K562 (cell line): ENCODE measurements around the gene TRPM4. TPM values are rescaled to one million over a fixed set of nuclear protein-coding genes. Genes with fewer than 3 reads are reported as not detected.
A peak's percentile ranks its signal among the peaks of the same experiment; 100 is the strongest.

Source experiments
- ATAC-seq: fragments of 200-7000 bp; cut with Tn5 transposase; 3 replicates; pipeline ENCODE4 v1.9.1; 2020; ENCODE audit warnings: moderate library complexity
- BruUV-seq: library from RNA; stranded (reverse); fragments of 400-500 nt; replicated peaks from 2 replicates; lab custom pipeline; 2021; lab: Mats Ljungman, UMichigan
- CTCF ChIA-PET: fragments of 300-600 bp; formaldehyde crosslinking; extraction: SDS; loops from one replicate; lab custom pipeline; 2021; ENCODE audit warnings: low intra/inter-chr PET ratio; lab: Yijun Ruan, JAX
- POLR2A ChIA-PET: fragments of 300-600, 350-650 bp; sonication (Branson Sonifier 250); formaldehyde crosslinking; extraction: SDS; loops from one replicate; lab custom pipeline; 2021; ENCODE audit warnings: antibody characterized with exemption, inconsistent platforms; lab: Yijun Ruan, JAX
- DNase-seq, 4 experiments: peaks; one replicate each; pipeline versions ENCODE4 v3.0.0 to v3.0.0-alpha.2; 2011 to 2018; ENCODE audit warnings: low spot score in 3 of 4, mixed read lengths in 3 of 4; ENCODE audit errors: extremely low read depth in 1 of 4
- FAIRE-seq: peaks from 2 replicates; lab custom pipeline; 2011; peaks lifted over from hg19 to GRCh38; lab: Jason Lieb, UNC
- H2AFZ ChIP-seq: 2 replicates; pipeline ENCODE4 v1.6.0; 2011; ENCODE audit warnings: low read depth, low read length, control low read depth, inconsistent platforms
- H3K27ac ChIP-seq: fragments of 200-600 bp; 3 replicates; pipeline ENCODE4 v1.8.0; 2011; ENCODE audit warnings: low read depth, mild to moderate bottlenecking, control low read depth, inconsistent platforms, low read length, moderate library complexity, mixed read lengths; ENCODE audit errors: extremely low read depth
- H3K27me3 ChIP-seq, 2 experiments: fragments of 300-600 bp in 1 of 2; 2 replicates in 1 of 2; 3 replicates in 1 of 2; pipeline versions ENCODE4 v1.6.0 to v1.8.0; 2011; ENCODE audit warnings: inconsistent platforms in 2 of 2, low read length in 2 of 2, mild to moderate bottlenecking in 1 of 2, mixed read lengths in 1 of 2, moderate library complexity in 1 of 2; ENCODE audit not compliant: control insufficient read depth in 2 of 2, insufficient read depth in 2 of 2
- H3K36me3 ChIP-seq: fragments of 300-600 bp; 3 replicates; pipeline ENCODE4 v1.8.0; 2011; ENCODE audit warnings: mild to moderate bottlenecking, low read length, inconsistent platforms; ENCODE audit not compliant: control insufficient read depth, insufficient read depth
- H3K4me1 ChIP-seq, 2 experiments: fragments of 200-600 bp in 1 of 2; replicated peaks in 1 of 2; 2 replicates in 1 of 2; 3 replicates in 1 of 2; pipeline versions ENCODE4 v1.5.1 to v1.8.0; 2011; ENCODE audit warnings: inconsistent platforms in 2 of 2, low read length in 2 of 2, mild to moderate bottlenecking in 1 of 2, mixed read lengths in 1 of 2, moderate library complexity in 1 of 2; ENCODE audit not compliant: control insufficient read depth in 2 of 2, insufficient read depth in 2 of 2
- H3K4me2 ChIP-seq: 2 replicates; pipeline ENCODE4 v1.6.1; 2011; ENCODE audit warnings: low read length, control low read depth, inconsistent platforms, mixed read lengths; ENCODE audit not compliant: insufficient read depth
- H3K4me3 ChIP-seq: fragments of 200-600 bp; sonication (generic), shearing (Covaris generic); 2 replicates; pipeline ENCODE4 v1.5.1; 2016; ENCODE audit warnings: control low read depth, inconsistent platforms
- H3K79me2 ChIP-seq: fragments of 200-600 bp; 3 replicates; pipeline ENCODE4 v1.8.0; 2011; ENCODE audit warnings: low read length, inconsistent platforms; ENCODE audit not compliant: control insufficient read depth, insufficient read depth
- H3K9ac ChIP-seq, 2 experiments: 2 replicates each; pipeline versions ENCODE4 v1.6.0 to v1.6.1; 2011; ENCODE audit warnings: low read depth in 2 of 2, low read length in 2 of 2, control low read depth in 1 of 2, inconsistent platforms in 1 of 2, mild to moderate bottlenecking in 1 of 2, mixed read lengths in 1 of 2; ENCODE audit not compliant: insufficient read depth in 1 of 2
- H3K9me1 ChIP-seq: one replicate; pipeline ENCODE4 v1.6.0; 2011; ENCODE audit warnings: inconsistent platforms, mild to moderate bottlenecking, low read length, moderate library complexity; ENCODE audit not compliant: control insufficient read depth, insufficient read depth
- H3K9me3 ChIP-seq: replicated peaks from 2 replicates; pipeline ENCODE4 v1.5.1; 2011; ENCODE audit warnings: low read depth, low read length, inconsistent platforms; ENCODE audit not compliant: control insufficient read depth, insufficient read depth
- H4K20me1 ChIP-seq: replicated peaks from 2 replicates; pipeline ENCODE4 v1.6.1; 2011; ENCODE audit warnings: low read length, inconsistent platforms, mixed read lengths; ENCODE audit not compliant: control insufficient read depth, insufficient read depth
- BHLHE40 ChIP-seq: IDR thresholded peaks from 2 replicates; pipeline ENCODE4 v1.6.1; 2011; ENCODE audit warnings: low read length, improper control_type of control experiment
- CBX3 ChIP-seq, 2 experiments: IDR thresholded peaks; 1 replicate in 1 of 2; 2 replicates in 1 of 2; pipeline ENCODE4 v1.6.1; 2012; ENCODE audit warnings: inconsistent platforms in 2 of 2, low read length in 2 of 2, borderline replicate concordance in 1 of 2, control low read depth in 1 of 2
- CGGBP1 ChIP-seq: fragments of 250-450 bp; sonication (Bioruptor Pico); IDR thresholded peaks from 2 replicates; pipeline ENCODE4 v1.9.0; 2021; ENCODE audit warnings: mild to moderate bottlenecking
- CREB3L1 ChIP-seq: fragments of 450-650 bp; IDR thresholded peaks from 2 replicates; pipeline ENCODE4 v1.6.1; 2014; ENCODE audit warnings: low read depth, mild to moderate bottlenecking, moderate library complexity, borderline replicate concordance
- CTCF ChIP-seq, 3 experiments: IDR thresholded peaks in 2 of 3; conservative IDR thresholded peaks in 1 of 3; 2 replicates each; pipeline ENCODE4 v1.5.1; 2011 to 2012; ENCODE audit warnings: low read length in 3 of 3, mild to moderate bottlenecking in 3 of 3, control low read depth in 2 of 3, improper control_type of control experiment in 1 of 3, inconsistent platforms in 1 of 3, low read depth in 1 of 3, mixed read lengths in 1 of 3, moderate library complexity in 1 of 3; ENCODE audit not compliant: insufficient read depth in 2 of 3
- DACH1 ChIP-seq: fragments of 450-650 bp; IDR thresholded peaks from 2 replicates; pipeline ENCODE4 v1.6.1; 2018; ENCODE audit not compliant: partially characterized antibody
- ELF4 ChIP-seq: fragments of 450-650 bp; formaldehyde crosslinking; IDR thresholded peaks from 2 replicates; pipeline ENCODE4 v1.4.0; 2022; ENCODE audit warnings: missing genetic modification characterization
- MYC ChIP-seq, 2 experiments: fragments of 250-450 bp in 1 of 2; sonication (Bioruptor Pico) in 1 of 2; IDR thresholded peaks; 2 replicates each; pipeline versions ENCODE4 v1.5.1 to v1.6.1; 2012 to 2021; ENCODE audit warnings: low read depth in 2 of 2, borderline replicate concordance in 1 of 2, improper control_type of control experiment in 1 of 2, low read length in 1 of 2, mild to moderate bottlenecking in 1 of 2, moderate library complexity in 1 of 2
- NBN ChIP-seq: fragments of 450-650 bp; IDR thresholded peaks from 2 replicates; pipeline ENCODE4 v1.6.1; 2016; ENCODE audit warnings: low read depth, mild to moderate bottlenecking
- PML ChIP-seq: IDR thresholded peaks from 2 replicates; pipeline ENCODE4 v1.6.1; 2012; ENCODE audit warnings: low read length, inconsistent platforms
- SAFB2 ChIP-seq: fragments of 200-400 bp; formaldehyde crosslinking; IDR thresholded peaks from 2 replicates; pipeline ENCODE4 v1.6.1; 2018; ENCODE audit warnings: borderline replicate concordance, low read length, low read depth, moderate library complexity; ENCODE audit not compliant: severe bottlenecking
- SMC3 ChIP-seq: conservative IDR thresholded peaks from 2 replicates; pipeline ENCODE4 v1.6.1; 2011; ENCODE audit warnings: low read depth, low read length, improper control_type of control experiment; ENCODE audit not compliant: insufficient read depth
- SOX6 ChIP-seq: fragments of 450-650 bp; IDR thresholded peaks from 2 replicates; pipeline ENCODE4 v1.6.1; 2014; ENCODE audit warnings: mild to moderate bottlenecking
- YY1 ChIP-seq, 3 experiments: IDR thresholded peaks; 2 replicates each; pipeline ENCODE4 v1.6.1; 2011; ENCODE audit warnings: low read length in 2 of 3, mild to moderate bottlenecking in 2 of 3, moderate library complexity in 2 of 3, borderline replicate concordance in 1 of 3, control low read depth in 1 of 3, low read depth in 1 of 3; ENCODE audit not compliant: insufficient read depth in 3 of 3, insufficient replicate concordance in 2 of 3, control insufficient read depth in 1 of 3, insufficient read length in 1 of 3; ENCODE audit errors: extremely low read depth in 1 of 3
- ZNF408 ChIP-seq: fragments of 250-450 bp; sonication (Bioruptor Pico); IDR thresholded peaks from 2 replicates; pipeline ENCODE4 v1.4.0; 2020; ENCODE audit warnings: low read depth, mild to moderate bottlenecking, moderate library complexity
- ZNF449 ChIP-seq: fragments of 250-450 bp; sonication (Bioruptor Pico); IDR thresholded peaks from 2 replicates; pipeline ENCODE4 v1.8.0; 2022; ENCODE audit warnings: moderate library complexity, mild to moderate bottlenecking, inconsistent platforms
- WGBS: fragments of 100-300 bp; shearing (Covaris generic); methylation state at CpG from one replicate; pipeline ENCODE4 v1.1.6; 2016; ENCODE audit warnings: low coverage, mixed read lengths; ENCODE audit not compliant: insufficient coverage; ENCODE audit errors: missing lambda C conversion rate; 5-methylcytosine and 5-hydroxymethylcytosine counted together
- in situ Hi-C: fragments of 300-500 bp; cut with MboI; formaldehyde crosslinking; loops from 4 replicates; pipeline ENCODE4 v1.15.0; 2018; ENCODE audit warnings: inconsistent platforms, mixed read lengths
- intact Hi-C: fragments of 100-400 bp; cut with micrococcal nuclease; formaldehyde crosslinking; loops from 2 replicates; pipeline ENCODE4 v1.14.2; 2022
- polyA plus RNA-seq, 8 experiments: library from polyadenylated mRNA; depleted of rRNA in 4 of 8; stranded (reverse) in 5 of 8; unstranded in 3 of 8; fragments of >200 nt; fragmentation: Nextera tagmentation in 2 of 8; fragmentation: Illumina TruSeq in 1 of 8; extraction: Ambion mirVana in 2 of 8; extraction: Trizol in 1 of 8; gene quantifications; 2 replicates each; pipeline versions ENCODE4 v1.2.1 to v1.2.3, GENCODE V29; 2011 to 2014; ENCODE audit warnings: inconsistent platforms in 1 of 8, missing spikeins in 1 of 8
- total RNA-seq, 7 experiments: library from RNA; depleted of rRNA in 6 of 7; stranded (reverse); fragments of >200 nt in 6 of 7; fragmentation: Illumina TruSeq in 2 of 7; extraction: Trizol in 2 of 7; gene quantifications; 2 replicates each; pipeline versions ENCODE4 v1.2.1 to v1.2.3, GENCODE V29; 2011 to 2021; ENCODE audit warnings: low replicate concordance in 1 of 7

Gene TRPM4
- total and polyA plus RNA-seq, 9 of the 15 experiments (the other 6 are each of a cell fraction or from before 2014, with no cell fraction given): 6.5 to 45.4 (median 15.2) TPM

- Histone ChIP-seq H3K9me1 (no peaks in the 10 kb centered on the region), H3K9me3 (no peaks in the 10 kb centered on the region), H3K27me3 (peaks cover 7 to 12% of the 10 kb centered on the region in 2 experiments; a peak in 3 of 5 replicates), H3K79me2 (no peaks in the 10 kb centered on the region; the same call in 2 of the 3 replicates), H3K4me3 (no peak overlapping the region), H2AFZ (no peak overlapping the region), H3K27ac (no peak overlapping the region), H3K9ac (no peak overlapping the region), H4K20me1 (no peaks in the 10 kb centered on the region), H3K4me2 (no peak overlapping the region), H3K36me3 (peaks cover 11% of the 10 kb centered on the region; the same call in 2 of the 3 replicates), H3K4me1 (peaks cover 3 to 19% of the 10 kb centered on the region in 2 experiments; a peak in 4 of 5 replicates)
- BruUV-seq: no TSS peak
- FAIRE-seq (peak; percentile 80), DNase-seq (peak; percentile 69 to 86 (median 76)), ATAC-seq (peak; percentile 58)
- in situ Hi-C loops (no loop called here), intact Hi-C loops (no loop called here)
- WGBS: 34% methylated on average over 10 of the region's 13 CpGs
- ChIA-PET POLR2A (interaction anchor here (1.1 kb wide), 1 partner anchor 15 kb away, joined by 3 read pairs; no protein-coding TSS in a partner anchor), CTCF (interaction anchor here (0.5 kb wide), 1 partner anchor 259 kb away, joined by 3 read pairs; no protein-coding TSS in a partner anchor)
- TF ChIP-seq YY1 (IDR thresholded peaks at IDR 0.05; ENCODE audit: borderline replicate concordance in 1 of 3, control insufficient read depth in 1 of 3, extremely low read depth in 1 of 3, insufficient read depth in 3 of 3, insufficient read length in 1 of 3, insufficient replicate concordance in 2 of 3, low read depth in 1 of 3, low read length in 2 of 3) (peak in 1 of 3 experiments; percentile 74), DACH1 (peak; percentile 47), PML (no peak), NBN (no peak), BHLHE40 (0 out of 2 replicates have a peak, but pooled peaks have one; percentile 11), SMC3 (0 out of 2 replicates have a peak, but pooled peaks have one; percentile 6), ELF4 (CRISPR knock-in tag) (no peak), ZNF449 (CRISPR knock-in tag) (no peak), CTCF (IDR thresholded peaks at IDR 0.05 in 2 of 3, conservative IDR thresholded peaks at IDR 0.05 in 1 of 3; ENCODE audit: insufficient read depth in 2 of 3, low read depth in 1 of 3, low read length in 3 of 3) (peak; percentile 67 to 74 (median 68)), SOX6 (no peak), MYC (IDR thresholded peaks at IDR 0.05; ENCODE audit: low read depth, low read length) (peak; percentile 73), MYC (CRISPR knock-in tag; IDR thresholded peaks at IDR 0.05; ENCODE audit: borderline replicate concordance, low read depth) (no peak), SAFB2 (no peak), CGGBP1 (no peak), CBX3 (IDR thresholded peaks at IDR 0.05; ENCODE audit: borderline replicate concordance in 1 of 2, low read length in 2 of 2) (peak in 1 of 2 experiments; percentile 61; a peak in 1 of 3 replicates), ZNF408 (CRISPR knock-in tag) (no peak), CREB3L1 (0 out of 2 replicates have a peak, but pooled peaks have one; percentile 36)
Observed at GRCh38 chr19:49213791-49214190, 56.2 kb downstream of the TRPM4 start.
